Measurements from ENCODE around the gene FAM227B. TPM values are rescaled to one million over a fixed set of nuclear protein-coding genes. Genes with fewer than 3 reads are reported as not detected.

Gene FAM227B
- total RNA-seq, 4 donors from 2014 or later, result 1.1 to 4.1 (median 2.9) TPM

DNA sequence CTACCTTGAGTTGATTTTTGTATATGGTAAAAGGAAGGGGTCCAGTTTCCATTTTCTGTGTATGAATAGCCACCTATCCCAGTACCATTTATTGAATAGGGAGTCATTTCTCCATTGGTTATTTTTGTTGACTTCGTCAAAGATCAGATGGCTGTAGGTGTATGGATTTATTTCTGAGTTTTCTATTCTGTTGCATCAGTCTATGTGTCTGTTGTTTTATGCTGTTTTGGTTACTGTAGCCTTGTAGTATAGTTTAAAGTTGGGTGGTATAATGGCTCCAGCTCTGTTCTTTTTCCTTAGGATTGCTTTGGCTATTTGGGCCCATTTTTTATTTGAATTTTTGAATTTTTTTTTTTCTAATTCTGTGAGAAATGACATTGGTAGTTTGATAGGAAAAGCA lies 323.0 kb downstream of the FAM227B start:
- Histone ChIP-seq H3K9me3 (no peaks in the 10 kb centered on the region), H3K27ac (no peak overlapping the region), H3K36me3 (peaks cover 0 to 10% (median 0%) of the 10 kb centered on the region in 3 donors), H3K4me3 (no peak overlapping the region), H3K27me3 (no peaks in the 10 kb centered on the region), H3K4me1 (no peaks in the 10 kb centered on the region)
- no peak for DNase-seq
- TF ChIP-seq POLR2A (IDR thresholded peaks at IDR 0.05), result no peak
- no peak for TF ChIP-seq CTCF (IDR thresholded peaks at IDR 0.05)

GRCh38 chr15:49296258-49296657 lies 324.4 kb downstream of the FAM227B start:
- no peaks in the 10 kb centered on the region for H3K4me1 ChIP-seq
- no peak for DNase-seq
- H3K9me3 ChIP-seq, result no peaks in the 10 kb centered on the region
- H3K27ac ChIP-seq, result no peak overlapping the region
- no peak overlapping the region for H3K4me3 ChIP-seq
- TF ChIP-seq CTCF (IDR thresholded peaks at IDR 0.05) (no peak), POLR2A (IDR thresholded peaks at IDR 0.05) (no peak)
- peaks cover 0 to 12% (median 0%) of the 10 kb centered on the region in 3 donors for H3K36me3 ChIP-seq
- no peaks in the 10 kb centered on the region for H3K27me3 ChIP-seq

GRCh38 chr15:49293941-49294340 lies 326.7 kb downstream of the FAM227B start:
- Histone ChIP-seq H3K4me3 (no peak overlapping the region), H3K9me3 (no peaks in the 10 kb centered on the region), H3K27me3 (no peaks in the 10 kb centered on the region), H3K4me1 (no peaks in the 10 kb centered on the region), H3K36me3 (peaks cover 0 to 14% (median 0%) of the 10 kb centered on the region in 3 donors), H3K27ac (no peak overlapping the region)
- no peak for TF ChIP-seq CTCF (IDR thresholded peaks at IDR 0.05)
- TF ChIP-seq POLR2A (IDR thresholded peaks at IDR 0.05), result no peak
- DNase-seq, result no peak

- Histone ChIP-seq H3K4me3 (no peak overlapping the region), H3K9me3 (no peaks in the 10 kb centered on the region), H3K27ac (no peak overlapping the region), H3K27me3 (no peaks in the 10 kb centered on the region), H3K36me3 (peaks cover 0 to 23% (median 0%) of the 10 kb centered on the region in 3 donors), H3K4me1 (no peaks in the 10 kb centered on the region)
- no peak for DNase-seq
- TF ChIP-seq CTCF (IDR thresholded peaks at IDR 0.05) (no peak), POLR2A (IDR thresholded peaks at IDR 0.05) (no peak)
Measured at GRCh38 chr15:49290191-49290590, 330.4 kb downstream of the FAM227B start.

- Histone ChIP-seq H3K9me3 (no peaks in the 10 kb centered on the region), H3K27ac (no peak overlapping the region), H3K27me3 (no peaks in the 10 kb centered on the region), H3K36me3 (peaks cover 0 to 40% (median 0%) of the 10 kb centered on the region in 3 donors), H3K4me1 (no peaks in the 10 kb centered on the region), H3K4me3 (no peak overlapping the region)
- no peak for DNase-seq
- TF ChIP-seq CTCF (IDR thresholded peaks at IDR 0.05) (no peak), POLR2A (IDR thresholded peaks at IDR 0.05) (no peak)
Measured at GRCh38 chr15:49288391-49288790, 332.2 kb downstream of the FAM227B start.

DNA sequence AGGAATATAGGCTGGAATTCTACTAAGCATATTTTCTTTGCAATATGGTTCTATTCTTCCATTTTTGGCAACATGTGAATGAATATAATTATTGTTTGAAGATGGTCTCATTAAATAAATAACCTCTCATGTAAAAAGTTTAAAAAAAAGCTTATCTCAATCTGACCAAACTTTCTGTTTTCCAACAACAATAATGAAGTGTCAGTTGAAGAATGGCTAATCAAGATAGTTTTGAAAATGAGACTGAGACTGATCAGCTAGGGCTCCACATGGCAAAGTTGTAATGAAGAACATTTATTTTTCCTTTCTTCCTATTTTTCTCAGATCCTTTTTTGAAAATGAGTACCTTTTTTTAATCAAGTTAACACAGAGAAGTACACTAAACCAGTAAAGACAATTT lies 333.1 kb downstream of the FAM227B start:
- DNase-seq, result no peak
- no peaks in the 10 kb centered on the region for H3K27me3 ChIP-seq
- TF ChIP-seq POLR2A (IDR thresholded peaks at IDR 0.05) (no peak), CTCF (IDR thresholded peaks at IDR 0.05) (no peak)
- H3K9me3 ChIP-seq, result no peaks in the 10 kb centered on the region
- H3K4me3 ChIP-seq, result no peak overlapping the region
- H3K27ac ChIP-seq, result no peak overlapping the region
- peaks cover 0 to 40% (median 0%) of the 10 kb centered on the region in 3 donors for H3K36me3 ChIP-seq
- no peaks in the 10 kb centered on the region for H3K4me1 ChIP-seq
